Kidney (tissue), 14 donors: ENCODE results near the gene ARIH2. TPM values are rescaled to one million over a fixed set of nuclear protein-coding genes. Genes with fewer than 3 reads are reported as not detected.

Experiments used
- DNase-seq, 5 donors: peaks; one replicate each; pipeline ENCODE4 v3.0.0-alpha.2; 2013 to 2020
- FAIRE-seq: peaks from 2 replicates; lab custom pipeline; 2012; peaks lifted over from hg19 to GRCh38; lab: Jason Lieb, UNC
- H3K27ac ChIP-seq, 2 donors: one replicate each; pipeline ENCODE4 v1.7.0; 2013; ENCODE audit warnings: low read depth in 2 of 2, low read length in 2 of 2, inconsistent platforms in 1 of 2
- H3K27me3 ChIP-seq: one replicate; pipeline ENCODE4 v1.7.1; 2013; ENCODE audit warnings: low read length, inconsistent platforms; ENCODE audit not compliant: control insufficient read depth, insufficient read depth
- H3K36me3 ChIP-seq, 3 donors: one replicate each; pipeline versions ENCODE4 v1.7.0 to v1.7.1; 2013; ENCODE audit warnings: low read length in 3 of 3, control low read depth in 1 of 3, inconsistent platforms in 1 of 3; ENCODE audit not compliant: insufficient read depth in 3 of 3, control insufficient read depth in 2 of 3
- H3K4me1 ChIP-seq, 3 donors: one replicate each; pipeline versions ENCODE4 v1.7.0 to v1.7.1; 2013; ENCODE audit warnings: low read length in 3 of 3, inconsistent platforms in 1 of 3, low read depth in 1 of 3; ENCODE audit not compliant: control insufficient read depth in 2 of 3, insufficient read depth in 2 of 3
- H3K4me3 ChIP-seq, 3 donors: one replicate each; pipeline versions ENCODE4 v1.7.0 to v1.8.1; 2013; ENCODE audit warnings: low read length in 3 of 3, control low read depth in 1 of 3, inconsistent platforms in 1 of 3
- H3K9ac ChIP-seq, 3 donors: one replicate each; pipeline versions ENCODE4 v1.7.0 to v1.7.1; 2013; ENCODE audit warnings: low read length in 3 of 3, control low read depth in 1 of 3, inconsistent platforms in 1 of 3
- H3K9me3 ChIP-seq, 3 donors: one replicate each; pipeline versions ENCODE4 v1.7.0 to v1.7.1; 2013; ENCODE audit warnings: low read length in 3 of 3, control low read depth in 1 of 3, inconsistent platforms in 1 of 3; ENCODE audit not compliant: control insufficient read depth in 2 of 3, insufficient read depth in 1 of 3
- CTCF ChIP-seq: IDR thresholded peaks from 3 replicates; pipeline ENCODE4 v1.5.1; 2012; ENCODE audit warnings: mild to moderate bottlenecking, moderate library complexity, borderline replicate concordance; ENCODE audit not compliant: insufficient read depth; ENCODE audit errors: extremely low read depth
- intact Hi-C: fragments of 100-400 bp; cut with DNase I; formaldehyde crosslinking; loops from one replicate; pipeline ENCODE4 v1.11.1; 2022
- polyA plus RNA-seq: library from polyadenylated mRNA; stranded (reverse); fragments of 350-450 nt; fragmentation: Illumina TruSeq; extraction: RNeasy Lipid Tissue Mini Kit (QIAGEN cat#74804); gene quantifications from one replicate; pipeline ENCODE4 v1.2.3, GENCODE V29; 2014; ENCODE audit warnings: low read depth, low replicate concordance; ENCODE audit not compliant: insufficient read depth
- total RNA-seq: library from RNA; stranded (reverse); fragmentation: NEBNext Ultra II Directional; extraction: Animal tissue kit (Norgen Biotek cat#: 25700); gene quantifications from one replicate; pipeline ENCODE4 v1.2.1, GENCODE V29; 2021
- donor health status: control.
- donor health status: control.
- donor health status: control.
- donor health status: control.
- donor health status: control.
- donor health status: DM: yes; HTN: yes; CAD: no.
- donor health status: Normal renal cell carcinoma (clear cell type).

ARIH2 gene
- total and polyA plus RNA-seq, 2 donors from 2014 or later: 30.4 to 75.7 TPM

DNA sequence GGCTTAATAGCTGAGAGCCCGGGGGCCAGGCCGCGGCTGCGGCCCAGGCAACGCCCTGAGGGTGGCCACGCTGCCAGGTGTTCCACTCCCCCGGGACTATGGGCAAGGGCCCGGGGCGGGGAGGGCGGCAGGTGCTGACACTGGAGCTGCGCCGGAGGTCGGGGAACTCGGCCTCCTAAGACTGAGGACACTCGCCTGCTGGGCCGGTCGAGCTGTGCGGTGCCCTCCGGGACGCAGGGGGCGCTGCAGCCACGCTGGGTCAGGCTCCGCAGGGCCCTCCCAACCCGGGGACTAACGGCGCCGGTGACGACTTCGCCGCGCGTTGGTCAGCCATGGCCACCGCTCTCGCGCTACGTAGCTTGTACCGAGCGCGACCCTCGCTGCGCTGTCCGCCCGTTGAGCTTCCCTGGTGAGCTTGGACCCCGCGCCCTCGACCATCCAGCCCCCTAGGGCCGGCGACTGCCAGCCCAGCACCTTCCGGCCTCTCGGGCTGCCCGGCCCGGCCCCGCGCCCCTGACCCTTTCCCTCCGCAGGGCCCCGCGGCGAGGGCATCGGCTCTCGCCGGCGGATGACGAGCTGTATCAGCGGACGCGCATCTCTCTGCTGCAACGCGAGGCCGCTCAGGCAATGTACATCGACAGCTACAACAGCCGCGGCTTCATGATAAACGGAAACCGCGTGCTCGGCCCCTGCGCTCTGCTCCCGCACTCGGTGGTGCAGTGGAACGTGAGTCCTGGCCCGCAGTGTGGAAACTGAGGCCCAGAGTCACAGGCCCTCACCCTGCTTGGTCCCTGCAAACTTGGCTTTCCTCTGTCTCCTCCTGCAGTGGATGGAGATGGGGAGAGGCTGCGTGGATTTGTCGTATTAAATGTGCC is 103.4 kb downstream of the ARIH2 start, which contains the start of gene NDUFAF3:
Gene NDUFAF3, plus strand, starts transcription at position 309 of the 875 bp plus-strand sequence. Its CDS starts 24 bp downstream, at position 333.
- H3K9me3 ChIP-seq: no peaks in the 10 kb centered on the region
- H3K4me3 ChIP-seq: peak within 1 kb of the TSS; percentile 90 to 97 (median 92)
- H3K4me1 ChIP-seq: peaks cover 0 to 31% (median 7%) of the 10 kb centered on the region in 3 donors
- FAIRE-seq (no peak), DNase-seq (peak; percentile 95 to 98 (median 97))
- no peaks in the 10 kb centered on the region for H3K27me3 ChIP-seq
- peak within 1 kb of the TSS; percentile 82 to 100 (median 95) for H3K9ac ChIP-seq
- intact Hi-C loops: no loop called here
- peak; percentile 90 for TF ChIP-seq CTCF
- H3K36me3 ChIP-seq: peaks cover 7 to 34% (median 17%) of the 10 kb centered on the region in 3 donors
- H3K27ac ChIP-seq: peak within 1 kb of the TSS; percentile 98 to 99

GRCh38 chr3:49022688-49023171 is 104.1 kb downstream of the ARIH2 start:
- intact Hi-C loops: no loop called here
- TF ChIP-seq CTCF: no peak
- Histone ChIP-seq H3K9ac (peak overlapping the region; percentile 79 to 100 (median 93)), H3K36me3 (peaks cover 7 to 34% (median 19%) of the 10 kb centered on the region in 3 donors), H3K4me1 (peaks cover 0 to 25% (median 7%) of the 10 kb centered on the region in 3 donors), H3K27me3 (no peaks in the 10 kb centered on the region), H3K9me3 (no peaks in the 10 kb centered on the region), H3K4me3 (peak overlapping the region; percentile 89 to 97 (median 92)), H3K27ac (peak overlapping the region; percentile 98 to 99)
- DNase-seq (peak in 2 of 5 donors; percentile 72 to 78), FAIRE-seq (no peak)

DNA sequence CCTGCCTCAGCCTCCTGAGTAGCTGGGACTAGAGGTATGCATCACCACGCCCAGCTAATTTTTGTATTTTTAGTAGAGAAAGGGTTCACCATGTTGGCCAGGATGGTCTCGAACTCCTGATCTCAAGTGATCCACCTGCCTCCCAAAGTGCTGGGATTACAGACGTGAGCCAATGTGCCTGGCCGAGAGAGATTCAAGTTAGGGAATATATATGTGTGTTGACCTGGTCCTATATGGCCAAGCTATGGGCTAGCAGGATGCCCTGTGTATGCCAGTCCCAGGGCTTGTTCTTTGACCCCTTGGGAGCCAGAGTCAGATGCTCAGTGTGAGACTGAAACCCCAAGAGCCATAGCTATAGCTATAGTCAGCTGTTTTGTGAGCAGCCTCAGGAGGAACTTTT is 105.1 kb downstream of the ARIH2 start:
- no peak for TF ChIP-seq CTCF
- intact Hi-C loops: no loop called here
- no peak overlapping the region for H3K27ac ChIP-seq
- no peaks in the 10 kb centered on the region for H3K9me3 ChIP-seq
- DNase-seq: no peak
- H3K9ac ChIP-seq: no peak overlapping the region
- FAIRE-seq: no peak
- H3K4me1 ChIP-seq: peaks cover 0 to 29% (median 14%) of the 10 kb centered on the region in 3 donors
- no peaks in the 10 kb centered on the region for H3K27me3 ChIP-seq
- H3K4me3 ChIP-seq: no peak overlapping the region
- peaks cover 7 to 34% (median 19%) of the 10 kb centered on the region in 3 donors for H3K36me3 ChIP-seq
